ENCODE data around the gene DPYSL5.

Gene DPYSL5

DNA sequence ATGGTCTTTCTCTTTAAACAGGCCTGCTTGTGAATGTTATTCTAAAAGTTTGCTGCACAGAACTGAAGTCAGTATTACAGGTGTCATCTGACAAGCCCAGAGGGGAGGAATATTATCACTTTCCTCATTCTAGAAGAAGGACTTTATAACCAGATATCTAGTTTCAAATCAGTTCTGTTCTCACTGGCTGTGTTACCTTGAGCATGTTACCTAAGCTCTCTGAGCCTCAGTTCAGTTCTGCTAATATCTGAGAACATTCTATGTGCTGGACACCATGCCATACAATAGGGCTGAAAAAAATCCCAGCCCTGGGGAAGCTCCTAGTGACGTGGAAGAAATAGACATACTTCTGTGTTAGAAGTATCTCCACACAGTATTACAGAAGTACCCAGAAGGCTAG lies 150.4 kb downstream of the DPYSL5 start:
- H3K9me3 Mint-ChIP-seq = no peaks in the 10 kb centered on the region
- no peaks in the 10 kb centered on the region for H3K36me3 Mint-ChIP-seq (ENCODE audit: low read depth)
- H3K4me1 Mint-ChIP-seq = no peaks in the 10 kb centered on the region
- DNase-seq = no peak
- H3K4me3 Mint-ChIP-seq = no peak overlapping the region
- TF ChIP-seq CTCF (IDR thresholded peaks at IDR 0.05) = no peak
- H3K27ac Mint-ChIP-seq = no peak overlapping the region
- H3K27me3 Mint-ChIP-seq (ENCODE audit: low read depth, poor library complexity) = peaks cover 13% of the 10 kb centered on the region
